GM12801 (cell line): Measurements from ENCODE around the gene MMEL1.

Experiments
- CTCF ChIP-seq: IDR thresholded peaks from one replicate; pipeline ENCODE4 v1.5.1; 2011; ENCODE audit warnings: control low read depth; ENCODE audit not compliant: insufficient read length; ENCODE audit errors: extremely low read depth

MMEL1 gene

GRCh38 chr1:2563205-2563604, 69.6 kb downstream of the MMEL1 start:
- no peak for TF ChIP-seq CTCF

- no peak for TF ChIP-seq CTCF
Measured at GRCh38 chr1:2561898-2562895, 70.6 kb downstream of the MMEL1 start.

- no peak for TF ChIP-seq CTCF
Measured at GRCh38 chr1:2561446-2561845, 71.4 kb downstream of the MMEL1 start.

- TF ChIP-seq CTCF: no peak
Measured at GRCh38 chr1:2560299-2561073, 72.3 kb downstream of the MMEL1 start.

- no peak for TF ChIP-seq CTCF
Measured at GRCh38 chr1:2559509-2560298, 73.1 kb downstream of the MMEL1 start.

- TF ChIP-seq CTCF: no peak
Measured at GRCh38 chr1:2558861-2559260, 74.0 kb downstream of the MMEL1 start.

- TF ChIP-seq CTCF: no peak
Measured at GRCh38 chr1:2558420-2558819, 74.4 kb downstream of the MMEL1 start.
